ENCODE data around the gene NFKBIE. TPM values are rescaled to one million over a fixed set of nuclear protein-coding genes. Genes with fewer than 3 reads are reported as not detected.

NFKBIE gene
- total and polyA plus RNA-seq, 2 of the 13 experiments (the other 11 are each of a cell fraction or from before 2014, with no cell fraction given) = 6.7 to 14.5 TPM

DNA sequence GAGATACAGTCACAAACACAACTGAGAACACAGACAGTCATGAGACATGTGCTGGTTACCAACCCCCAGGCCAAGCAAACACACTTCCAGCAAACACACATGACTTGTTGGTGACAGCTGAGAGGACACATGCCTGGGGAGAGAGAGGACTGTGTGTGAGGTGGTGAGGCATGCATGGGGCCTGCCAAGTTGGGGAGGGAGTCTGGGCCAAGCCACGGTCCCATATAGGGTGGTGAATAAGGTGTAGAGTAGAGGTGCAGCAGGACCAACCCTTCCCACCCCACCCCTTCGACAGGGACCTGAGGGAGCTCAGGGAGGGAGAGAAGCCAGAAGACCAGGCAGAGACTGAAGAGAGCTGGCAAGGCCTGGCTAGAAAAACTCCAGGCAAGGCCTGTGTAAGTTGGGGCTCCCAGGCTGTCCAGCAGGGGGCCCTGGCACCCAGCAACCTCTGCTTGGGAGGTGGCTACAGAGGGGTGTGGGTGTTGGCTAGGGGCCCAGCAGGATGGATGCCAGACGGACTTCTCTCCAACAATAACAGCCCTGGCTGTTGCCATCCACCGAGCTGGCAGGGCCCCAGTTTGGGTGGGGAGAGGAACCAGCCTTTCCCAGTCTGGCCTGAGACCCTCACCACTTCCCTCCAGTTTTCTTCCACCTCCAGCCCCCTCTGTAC, 43.9 kb downstream of the NFKBIE start (continued):
- TF ChIP-seq, protein P1, sequence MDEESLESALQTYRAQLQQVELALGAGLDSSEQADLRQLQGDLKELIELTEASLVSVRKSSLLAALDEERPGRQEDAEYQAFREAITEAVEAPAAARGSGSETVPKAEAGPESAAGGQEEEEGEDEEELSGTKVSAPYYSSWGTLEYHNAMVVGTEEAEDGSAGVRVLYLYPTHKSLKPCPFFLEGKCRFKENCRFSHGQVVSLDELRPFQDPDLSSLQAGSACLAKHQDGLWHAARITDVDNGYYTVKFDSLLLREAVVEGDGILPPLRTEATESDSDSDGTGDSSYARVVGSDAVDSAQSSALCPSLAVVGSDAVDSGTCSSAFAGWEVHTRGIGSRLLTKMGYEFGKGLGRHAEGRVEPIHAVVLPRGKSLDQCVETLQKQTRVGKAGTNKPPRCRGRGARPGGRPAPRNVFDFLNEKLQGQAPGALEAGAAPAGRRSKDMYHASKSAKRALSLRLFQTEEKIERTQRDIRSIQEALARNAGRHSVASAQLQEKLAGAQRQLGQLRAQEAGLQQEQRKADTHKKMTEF (CRISPR knock-in tag; IDR thresholded peaks at IDR 0.05) = peak; percentile 59
- TF ChIP-seq KLF16 (CRISPR knock-in tag; IDR thresholded peaks at IDR 0.05) = peak in 1 of 2 experiments; percentile 79; a peak in 2 of 4 replicates
- TF ChIP-seq ZNF121 (CRISPR knock-in tag; IDR thresholded peaks at IDR 0.05) = no peak; the same call in 1 of the 2 replicates
- TF ChIP-seq KDM2A (CRISPR knock-in tag; IDR thresholded peaks at IDR 0.05; ENCODE audit: borderline replicate concordance, low read depth) = peak; percentile 62; the same call in 1 of the 2 replicates
- 0 out of 2 replicates have a peak, but pooled peaks have one; percentile 51 for TF ChIP-seq NFIB (CRISPR knock-in tag; IDR thresholded peaks at IDR 0.05; ENCODE audit: borderline replicate concordance)
- peak; percentile 76 for TF ChIP-seq MXD4 (CRISPR knock-in tag; IDR thresholded peaks at IDR 0.05)
- peak; percentile 57; the same call in 1 of the 2 replicates for TF ChIP-seq TBX2 (CRISPR knock-in tag; IDR thresholded peaks at IDR 0.05; ENCODE audit: borderline replicate concordance)
- peak; percentile 74 for TF ChIP-seq ZNF605 (CRISPR knock-in tag; IDR thresholded peaks at IDR 0.05)
- TF ChIP-seq, protein P2, sequence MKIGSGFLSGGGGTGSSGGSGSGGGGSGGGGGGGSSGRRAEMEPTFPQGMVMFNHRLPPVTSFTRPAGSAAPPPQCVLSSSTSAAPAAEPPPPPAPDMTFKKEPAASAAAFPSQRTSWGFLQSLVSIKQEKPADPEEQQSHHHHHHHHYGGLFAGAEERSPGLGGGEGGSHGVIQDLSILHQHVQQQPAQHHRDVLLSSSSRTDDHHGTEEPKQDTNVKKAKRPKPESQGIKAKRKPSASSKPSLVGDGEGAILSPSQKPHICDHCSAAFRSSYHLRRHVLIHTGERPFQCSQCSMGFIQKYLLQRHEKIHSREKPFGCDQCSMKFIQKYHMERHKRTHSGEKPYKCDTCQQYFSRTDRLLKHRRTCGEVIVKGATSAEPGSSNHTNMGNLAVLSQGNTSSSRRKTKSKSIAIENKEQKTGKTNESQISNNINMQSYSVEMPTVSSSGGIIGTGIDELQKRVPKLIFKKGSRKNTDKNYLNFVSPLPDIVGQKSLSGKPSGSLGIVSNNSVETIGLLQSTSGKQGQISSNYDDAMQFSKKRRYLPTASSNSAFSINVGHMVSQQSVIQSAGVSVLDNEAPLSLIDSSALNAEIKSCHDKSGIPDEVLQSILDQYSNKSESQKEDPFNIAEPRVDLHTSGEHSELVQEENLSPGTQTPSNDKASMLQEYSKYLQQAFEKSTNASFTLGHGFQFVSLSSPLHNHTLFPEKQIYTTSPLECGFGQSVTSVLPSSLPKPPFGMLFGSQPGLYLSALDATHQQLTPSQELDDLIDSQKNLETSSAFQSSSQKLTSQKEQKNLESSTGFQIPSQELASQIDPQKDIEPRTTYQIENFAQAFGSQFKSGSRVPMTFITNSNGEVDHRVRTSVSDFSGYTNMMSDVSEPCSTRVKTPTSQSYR (CRISPR knock-in tag; IDR thresholded peaks at IDR 0.05; ENCODE audit: borderline replicate concordance) = peak; percentile 67
- TF ChIP-seq ZNF256 (CRISPR knock-in tag; conservative IDR thresholded peaks at IDR 0.05) = no peak
- TF ChIP-seq ZNF468 (CRISPR knock-in tag; IDR thresholded peaks at IDR 0.05) = 0 out of 2 replicates have a peak, but pooled peaks have one; percentile 22
- TF ChIP-seq ZIK1 (CRISPR knock-in tag; IDR thresholded peaks at IDR 0.05; ENCODE audit: borderline replicate concordance, low read depth) = no peak
- TF ChIP-seq, protein P3, sequence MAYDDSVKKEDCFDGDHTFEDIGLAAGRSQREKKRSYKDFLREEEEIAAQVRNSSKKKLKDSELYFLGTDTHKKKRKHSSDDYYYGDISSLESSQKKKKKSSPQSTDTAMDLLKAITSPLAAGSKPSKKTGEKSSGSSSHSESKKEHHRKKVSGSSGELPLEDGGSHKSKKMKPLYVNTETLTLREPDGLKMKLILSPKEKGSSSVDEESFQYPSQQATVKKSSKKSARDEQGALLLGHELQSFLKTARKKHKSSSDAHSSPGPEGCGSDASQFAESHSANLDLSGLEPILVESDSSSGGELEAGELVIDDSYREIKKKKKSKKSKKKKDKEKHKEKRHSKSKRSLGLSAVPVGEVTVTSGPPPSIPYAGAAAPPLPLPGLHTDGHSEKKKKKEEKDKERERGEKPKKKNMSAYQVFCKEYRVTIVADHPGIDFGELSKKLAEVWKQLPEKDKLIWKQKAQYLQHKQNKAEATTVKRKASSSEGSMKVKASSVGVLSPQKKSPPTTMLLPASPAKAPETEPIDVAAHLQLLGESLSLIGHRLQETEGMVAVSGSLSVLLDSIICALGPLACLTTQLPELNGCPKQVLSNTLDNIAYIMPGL (CRISPR knock-in tag; IDR thresholded peaks at IDR 0.05; ENCODE audit: borderline replicate concordance in 1 of 2, low read depth in 1 of 2) = peak; percentile 88 to 94
- 0 out of 2 replicates have a peak, but pooled peaks have one; percentile 49 for TF ChIP-seq ZNF124 (CRISPR knock-in tag; IDR thresholded peaks at IDR 0.05)
- TF ChIP-seq, protein P4, sequence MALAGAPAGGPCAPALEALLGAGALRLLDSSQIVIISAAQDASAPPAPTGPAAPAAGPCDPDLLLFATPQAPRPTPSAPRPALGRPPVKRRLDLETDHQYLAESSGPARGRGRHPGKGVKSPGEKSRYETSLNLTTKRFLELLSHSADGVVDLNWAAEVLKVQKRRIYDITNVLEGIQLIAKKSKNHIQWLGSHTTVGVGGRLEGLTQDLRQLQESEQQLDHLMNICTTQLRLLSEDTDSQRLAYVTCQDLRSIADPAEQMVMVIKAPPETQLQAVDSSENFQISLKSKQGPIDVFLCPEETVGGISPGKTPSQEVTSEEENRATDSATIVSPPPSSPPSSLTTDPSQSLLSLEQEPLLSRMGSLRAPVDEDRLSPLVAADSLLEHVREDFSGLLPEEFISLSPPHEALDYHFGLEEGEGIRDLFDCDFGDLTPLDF (CRISPR knock-in tag; IDR thresholded peaks at IDR 0.05) = no peak
- TF ChIP-seq ZMYM4 (CRISPR knock-in tag; IDR thresholded peaks at IDR 0.05) = peak; percentile 63; the same call in 1 of the 2 replicates
- TF ChIP-seq ZNF564 (CRISPR knock-in tag; IDR thresholded peaks at IDR 0.05) = no peak
- 0 out of 2 replicates have a peak, but pooled peaks have one; percentile 58 for TF ChIP-seq CCDC6 (CRISPR knock-in tag; IDR thresholded peaks at IDR 0.05)
- TF ChIP-seq ZFP1 (CRISPR knock-in tag; IDR thresholded peaks at IDR 0.05) = 0 out of 2 replicates have a peak, but pooled peaks have one; percentile 40
- TF ChIP-seq MAFG (CRISPR knock-in tag; IDR thresholded peaks at IDR 0.05) = no peak
- TF ChIP-seq NR2F1 (CRISPR knock-in tag; IDR thresholded peaks at IDR 0.05) = 0 out of 4 replicates have a peak, but pooled peaks of 1 of the 2 experiments have one; percentile 25
- TF ChIP-seq SKI (IDR thresholded peaks at IDR 0.05; ENCODE audit: partially characterized antibody) = peak; percentile 13

Data from HepG2 (cell line).